TTC549 (cell line): ENCODE results near the gene ZNF710.

Experiments
- FAIRE-seq: peaks from 2 replicates; lab custom pipeline; 2012; peaks lifted over from hg19 to GRCh38; lab: Jason Lieb, UNC

Gene ZNF710

GRCh38 chr15:90082140-90082715, 81.1 kb downstream of the ZNF710 start:
- no peak for FAIRE-seq

- FAIRE-seq, result no peak
Observed at GRCh38 chr15:90083419-90083818, 82.3 kb downstream of the ZNF710 start.

- FAIRE-seq, result no peak
Observed at GRCh38 chr15:90083954-90084607, 83.0 kb downstream of the ZNF710 start.

DNA sequence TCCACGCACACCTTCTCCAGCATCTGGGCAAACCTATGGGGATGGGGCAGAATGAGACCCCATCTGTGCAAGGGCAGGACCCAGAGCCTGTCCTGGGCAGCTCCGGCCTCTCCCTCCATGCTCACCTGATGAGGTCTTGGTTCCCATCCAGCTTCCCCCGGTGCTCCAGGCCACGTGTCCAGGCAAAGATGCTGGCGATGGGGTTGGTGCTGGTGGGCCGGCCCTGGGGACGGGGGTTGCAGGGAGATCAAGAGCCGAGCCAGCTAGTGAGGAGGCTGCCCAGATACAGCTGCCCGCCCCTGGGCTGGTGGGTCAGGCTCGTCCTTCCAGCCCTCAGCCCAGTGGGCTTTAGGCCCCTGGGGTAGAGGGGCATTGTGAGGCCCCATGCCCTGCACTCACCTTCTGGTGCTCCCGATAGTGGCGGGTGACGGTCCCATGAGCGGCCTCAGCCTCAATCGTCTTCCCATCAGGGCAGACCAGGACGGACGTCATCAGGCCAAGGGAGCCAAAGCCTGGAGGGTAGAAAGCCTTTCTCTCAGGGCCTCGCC, 83.8 kb downstream of the ZNF710 start:
- no peak for FAIRE-seq

GRCh38 chr15:90085565-90085964, 84.4 kb downstream of the ZNF710 start:
- no peak for FAIRE-seq

DNA sequence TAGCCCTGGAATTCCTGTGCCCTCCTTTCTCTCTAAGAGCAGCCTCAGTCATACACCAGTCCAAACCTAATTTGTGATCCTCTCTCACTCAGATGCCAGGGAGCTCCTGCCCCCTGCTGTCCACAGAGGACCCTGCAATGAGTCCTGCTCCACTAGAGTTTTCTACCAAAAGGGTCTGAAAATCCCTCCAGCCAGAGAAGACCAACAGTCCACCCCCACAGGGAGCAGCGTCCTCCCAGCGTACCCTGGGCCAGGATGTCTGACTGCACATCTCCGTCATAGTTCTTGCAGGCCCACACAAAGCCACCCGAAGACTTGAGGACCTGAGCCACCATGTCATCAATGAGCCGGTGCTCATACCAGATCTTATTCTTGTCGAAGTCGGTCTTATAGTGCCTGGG, 85.7 kb downstream of the ZNF710 start:
- FAIRE-seq, result no peak

- FAIRE-seq, result no peak
Observed at GRCh38 chr15:90087454-90088154, 86.5 kb downstream of the ZNF710 start.

DNA sequence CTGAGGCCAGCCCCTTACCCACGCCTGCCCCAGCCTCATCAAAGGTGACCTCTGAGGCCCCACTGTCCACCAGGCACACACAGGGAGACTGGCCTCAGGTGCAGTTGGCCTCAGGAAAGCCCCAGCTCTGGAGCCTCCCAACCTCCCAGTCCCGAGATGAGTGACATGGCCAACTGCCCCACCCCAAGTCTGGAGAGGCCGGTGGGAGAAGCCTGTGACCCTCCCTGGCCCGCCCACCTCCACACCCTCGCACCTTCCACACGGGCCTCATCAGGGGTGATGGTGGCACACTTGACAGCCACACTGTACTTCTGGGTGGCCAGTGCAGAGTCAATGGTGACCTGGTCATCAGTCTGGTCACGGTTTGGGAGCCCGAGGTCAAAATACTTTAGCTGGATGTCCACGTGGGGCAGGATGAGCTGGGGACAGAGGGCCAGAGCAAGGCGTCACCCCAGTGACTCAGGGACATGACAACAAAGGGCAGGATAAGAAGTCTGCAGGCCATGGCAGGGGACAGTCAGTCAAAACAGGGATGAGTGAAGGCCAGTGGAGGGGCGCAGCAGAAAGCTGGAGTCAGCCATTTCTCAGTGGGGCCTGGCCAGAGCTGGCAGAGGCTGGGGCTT, 89.2 kb downstream of the ZNF710 start:
- no peak for FAIRE-seq

GRCh38 chr15:90091156-90091931, 90.2 kb downstream of the ZNF710 start:
- FAIRE-seq, result no peak

- no peak for FAIRE-seq
Observed at GRCh38 chr15:90095521-90095959, 94.4 kb downstream of the ZNF710 start.

DNA sequence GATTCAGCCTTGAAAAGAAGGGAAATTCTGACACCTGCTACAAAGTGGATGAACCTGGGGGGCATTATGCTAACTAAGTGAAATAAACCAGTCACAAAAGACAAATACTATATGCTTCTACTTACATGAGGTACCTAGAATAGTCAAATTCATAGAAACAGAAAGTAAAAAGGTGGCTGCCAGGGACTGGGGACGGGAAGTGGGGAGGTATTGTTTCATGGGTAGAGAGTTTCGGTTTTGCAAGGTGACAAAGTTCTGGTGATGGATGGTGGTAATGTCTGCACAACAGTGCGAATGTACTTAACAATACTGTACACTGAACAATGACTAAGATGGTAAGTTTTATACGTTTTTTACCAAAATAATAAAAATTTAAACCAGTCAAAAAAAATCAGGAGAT, 96.4 kb downstream of the ZNF710 start:
- FAIRE-seq, result no peak

- no peak for FAIRE-seq
Observed at GRCh38 chr15:90099072-90099867, 98.1 kb downstream of the ZNF710 start.

- no peak for FAIRE-seq
Observed at GRCh38 chr15:90099868-90100831, 99.0 kb downstream of the ZNF710 start.

- FAIRE-seq, result no peak
Observed at GRCh38 chr15:90101130-90101968, 100.2 kb downstream of the ZNF710 start.

GRCh38 chr15:90101969-90102890, 101.1 kb downstream of the ZNF710 start, which contains the start of gene IDH2:
Gene IDH2, minus strand, starts transcription at chr15:90102468. Its CDS starts 78 bp downstream, at chr15:90102390.
- no peak for FAIRE-seq

DNA sequence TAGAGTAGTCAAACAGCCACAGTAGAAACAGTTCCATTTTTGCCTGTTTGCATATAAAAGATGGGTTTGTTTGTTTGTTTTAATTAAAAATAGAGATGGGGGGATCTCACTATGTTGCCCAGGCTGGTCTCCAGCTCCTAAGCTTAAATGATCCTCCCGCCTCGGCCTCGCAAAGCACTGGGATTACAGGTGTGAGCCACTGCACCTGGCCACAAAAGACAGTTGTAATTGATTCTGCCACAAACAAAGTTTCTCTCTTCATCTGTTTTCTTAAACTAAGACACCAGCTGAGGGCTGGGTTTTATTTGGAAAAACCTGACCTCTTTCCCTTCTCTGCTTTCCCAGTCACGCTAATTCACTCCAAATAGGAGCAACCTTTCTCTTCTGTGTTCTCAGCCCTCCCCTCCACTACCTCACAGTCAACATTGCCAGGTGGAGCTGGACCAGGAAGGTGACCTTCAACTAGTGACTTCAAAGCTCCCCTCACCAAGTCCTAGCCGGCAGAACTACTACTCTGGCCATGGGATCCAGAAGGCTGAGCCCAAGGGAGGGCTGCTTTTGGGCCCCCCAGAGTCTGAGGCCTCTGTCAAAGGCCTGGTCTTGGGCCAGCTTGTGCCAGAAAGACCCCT, 102.7 kb downstream of the ZNF710 start:
- FAIRE-seq, result no peak

GRCh38 chr15:90104551-90104950, 103.4 kb downstream of the ZNF710 start:
- FAIRE-seq, result no peak
